Measurements from ENCODE around the gene PLEK. TPM values are rescaled to one million over a fixed set of nuclear protein-coding genes. Genes with fewer than 3 reads are reported as not detected.
A peak's percentile ranks its signal among the peaks of the same experiment; 100 is the strongest.

The PLEK gene
- total and polyA plus RNA-seq, 2 donors (not counting 1 experiment from before 2014, with no cell fraction given), result 39.9 to 78.3 TPM

DNA sequence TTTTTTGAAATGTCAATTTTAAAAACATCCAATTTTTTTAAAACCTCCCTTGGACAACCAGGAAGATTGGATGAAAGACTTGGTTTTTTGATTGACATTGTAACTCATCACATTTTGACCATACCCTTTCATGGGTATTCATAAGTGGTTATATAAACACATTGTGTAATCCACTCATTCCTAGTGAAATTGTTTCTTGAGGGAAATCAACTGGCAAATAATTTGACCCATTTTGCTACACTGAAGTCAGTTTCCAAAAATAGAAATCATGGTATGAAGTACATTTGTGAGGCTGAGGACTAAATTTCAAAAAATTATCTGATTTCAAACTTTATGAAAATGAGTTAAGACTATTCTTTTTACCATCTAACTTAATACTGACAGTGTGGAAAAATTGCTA is 70.5 kb downstream of the PLEK start:
- no peak overlapping the region for H3K4me2 ChIP-seq (replicated peaks; ENCODE audit: low read depth, low read length, poor library complexity, severe bottlenecking)
- H3K4me1 ChIP-seq (ENCODE audit: control insufficient read depth in 2 of 2, insufficient read depth in 2 of 2, low read length in 2 of 2), result peaks cover 24 to 47% of the 10 kb centered on the region in 2 donors
- POLR2A ChIA-PET, result no interaction called here
- CTCF ChIA-PET, result interaction anchor here (0.8 to 1.8 kb wide), 4 partner anchors 9 to 75 kb away, joined by 3 to 8 read pairs (median 4); partner anchors contain the start of gene PLEK
- no peaks in the 10 kb centered on the region for H4K20me1 ChIP-seq (ENCODE audit: control insufficient read depth, insufficient read depth, low read length, poor library complexity, severe bottlenecking)
- no peak for TF ChIP-seq EZH2 (IDR thresholded peaks at IDR 0.05; ENCODE audit: borderline replicate concordance, insufficient read depth, low read depth, low read length, poor library complexity, severe bottlenecking)
- TF ChIP-seq, protein P1, sequence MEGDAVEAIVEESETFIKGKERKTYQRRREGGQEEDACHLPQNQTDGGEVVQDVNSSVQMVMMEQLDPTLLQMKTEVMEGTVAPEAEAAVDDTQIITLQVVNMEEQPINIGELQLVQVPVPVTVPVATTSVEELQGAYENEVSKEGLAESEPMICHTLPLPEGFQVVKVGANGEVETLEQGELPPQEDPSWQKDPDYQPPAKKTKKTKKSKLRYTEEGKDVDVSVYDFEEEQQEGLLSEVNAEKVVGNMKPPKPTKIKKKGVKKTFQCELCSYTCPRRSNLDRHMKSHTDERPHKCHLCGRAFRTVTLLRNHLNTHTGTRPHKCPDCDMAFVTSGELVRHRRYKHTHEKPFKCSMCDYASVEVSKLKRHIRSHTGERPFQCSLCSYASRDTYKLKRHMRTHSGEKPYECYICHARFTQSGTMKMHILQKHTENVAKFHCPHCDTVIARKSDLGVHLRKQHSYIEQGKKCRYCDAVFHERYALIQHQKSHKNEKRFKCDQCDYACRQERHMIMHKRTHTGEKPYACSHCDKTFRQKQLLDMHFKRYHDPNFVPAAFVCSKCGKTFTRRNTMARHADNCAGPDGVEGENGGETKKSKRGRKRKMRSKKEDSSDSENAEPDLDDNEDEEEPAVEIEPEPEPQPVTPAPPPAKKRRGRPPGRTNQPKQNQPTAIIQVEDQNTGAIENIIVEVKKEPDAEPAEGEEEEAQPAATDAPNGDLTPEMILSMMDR (IDR thresholded peaks at IDR 0.05), result no peak
- peaks cover 5% of the 10 kb centered on the region for H3K79me2 ChIP-seq (ENCODE audit: control insufficient read depth, insufficient read depth, low read length)
- H3K4me3 Mint-ChIP-seq, result no peak overlapping the region
- H3K9me3 Mint-ChIP-seq (ENCODE audit: insufficient read depth), result peaks cover 5% of the 10 kb centered on the region
- DNase-seq (no peak), ATAC-seq (ENCODE audit: low read depth) (no peak)
- peaks cover 54% of the 10 kb centered on the region for H3K4me1 Mint-ChIP-seq
- peaks cover 0 to 19% (median 2%) of the 10 kb centered on the region in 3 donors for H3K9me3 ChIP-seq (ENCODE audit: control extremely low read depth in 1 of 3, control insufficient read depth in 2 of 3, insufficient read depth in 1 of 3, low read length in 2 of 3)
- intact Hi-C loops (cut with micrococcal nuclease), result no loop called here
- no peak overlapping the region for H3K4me3 ChIP-seq (ENCODE audit: control extremely low read depth in 1 of 5, extremely low read depth in 1 of 5, insufficient read depth in 1 of 5, low read depth in 2 of 5, low read length in 4 of 5)
- H2AFZ ChIP-seq (ENCODE audit: insufficient read depth, low read depth, low read length, poor library complexity, severe bottlenecking), result no peak overlapping the region
- no peak overlapping the region for H3K27ac Mint-ChIP-seq
- no peak overlapping the region for H3K27ac ChIP-seq (ENCODE audit: low read length in 2 of 2)
- H3K27me3 Mint-ChIP-seq, result no peaks in the 10 kb centered on the region
- H3K36me3 ChIP-seq (replicated peaks in 1 of 2; ENCODE audit: control extremely low read depth in 1 of 2, control insufficient read depth in 1 of 2, extremely low read depth in 1 of 2, insufficient read depth in 2 of 2, low read length in 1 of 2), result no peaks in the 10 kb centered on the region
- no peak overlapping the region for H3K9ac ChIP-seq (ENCODE audit: low read length)
- no peaks in the 10 kb centered on the region for H3K27me3 ChIP-seq (replicated peaks in 1 of 4; ENCODE audit: control extremely low read depth in 1 of 4, control insufficient read depth in 3 of 4, insufficient read depth in 4 of 4, low read length in 3 of 4)

DNA sequence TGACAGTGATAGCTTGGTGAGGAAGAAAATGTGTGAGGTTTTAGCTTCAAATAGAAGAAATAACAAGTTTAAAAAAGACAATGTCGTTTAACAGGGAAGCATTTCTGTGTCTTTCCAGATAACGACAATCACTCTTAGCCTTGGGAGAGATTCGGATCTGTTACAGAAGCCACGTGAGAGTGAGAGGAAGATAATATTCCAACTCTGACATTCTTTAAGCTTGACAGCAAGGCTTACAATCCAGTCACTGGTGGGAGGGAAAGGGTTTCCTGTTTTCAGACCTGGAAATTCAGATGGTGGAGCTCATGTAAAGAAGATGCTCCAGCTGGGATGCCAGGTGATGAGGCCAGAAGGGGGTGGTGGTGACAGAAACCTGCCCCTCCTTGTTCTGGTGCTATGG is 71.2 kb downstream of the PLEK start:
- ATAC-seq (ENCODE audit: low read depth), result no peak
- H3K9ac ChIP-seq (ENCODE audit: low read length), result no peak overlapping the region
- H4K20me1 ChIP-seq (ENCODE audit: control insufficient read depth, insufficient read depth, low read length, poor library complexity, severe bottlenecking), result no peaks in the 10 kb centered on the region
- H3K4me1 Mint-ChIP-seq, result peaks cover 60% of the 10 kb centered on the region
- no peak overlapping the region for H3K4me3 ChIP-seq (ENCODE audit: control extremely low read depth in 1 of 5, extremely low read depth in 1 of 5, insufficient read depth in 1 of 5, low read depth in 2 of 5, low read length in 4 of 5)
- DNase-seq, result no peak
- H3K27me3 Mint-ChIP-seq, result no peaks in the 10 kb centered on the region
- no peaks in the 10 kb centered on the region for H3K36me3 ChIP-seq (replicated peaks in 1 of 2; ENCODE audit: control extremely low read depth in 1 of 2, control insufficient read depth in 1 of 2, extremely low read depth in 1 of 2, insufficient read depth in 2 of 2, low read length in 1 of 2)
- intact Hi-C loops (cut with micrococcal nuclease), result no loop called here
- TF ChIP-seq EZH2 (IDR thresholded peaks at IDR 0.05; ENCODE audit: borderline replicate concordance, insufficient read depth, low read depth, low read length, poor library complexity, severe bottlenecking), result no peak
- TF ChIP-seq, protein P1 (IDR thresholded peaks at IDR 0.05), result no peak
- no peaks in the 10 kb centered on the region for H3K27me3 ChIP-seq (replicated peaks in 1 of 4; ENCODE audit: control extremely low read depth in 1 of 4, control insufficient read depth in 3 of 4, insufficient read depth in 4 of 4, low read length in 3 of 4)
- no peak overlapping the region for H3K4me3 Mint-ChIP-seq
- POLR2A ChIA-PET, result interaction anchor here (0.9 kb wide), 1 partner anchor 9 kb away, joined by 4 read pairs; no protein-coding TSS in a partner anchor
- no peak overlapping the region for H2AFZ ChIP-seq (ENCODE audit: insufficient read depth, low read depth, low read length, poor library complexity, severe bottlenecking)
- CTCF ChIA-PET, result interaction anchor here (0.8 to 1.8 kb wide), 7 partner anchors 10 to 240 kb away, joined by 3 to 8 read pairs (median 3); partner anchors contain the start of gene PLEK
- peak overlapping the region; percentile 69 for H3K27ac Mint-ChIP-seq
- peaks cover 5% of the 10 kb centered on the region for H3K79me2 ChIP-seq (ENCODE audit: control insufficient read depth, insufficient read depth, low read length)
- no peak overlapping the region for H3K27ac ChIP-seq (ENCODE audit: low read length in 2 of 2)
- peaks cover 0 to 19% (median 2%) of the 10 kb centered on the region in 3 donors for H3K9me3 ChIP-seq (ENCODE audit: control extremely low read depth in 1 of 3, control insufficient read depth in 2 of 3, insufficient read depth in 1 of 3, low read length in 2 of 3)
- no peak overlapping the region for H3K4me2 ChIP-seq (replicated peaks; ENCODE audit: low read depth, low read length, poor library complexity, severe bottlenecking)
- H3K9me3 Mint-ChIP-seq (ENCODE audit: insufficient read depth), result peaks cover 5% of the 10 kb centered on the region
- 94% methylated on average over 3 of the region's 4 CpGs for WGBS (ENCODE audit: insufficient coverage)
- peaks cover 31 to 54% of the 10 kb centered on the region in 2 donors for H3K4me1 ChIP-seq (ENCODE audit: control insufficient read depth in 2 of 2, insufficient read depth in 2 of 2, low read length in 2 of 2)
